HEK293 (cell line): Measurements from ENCODE around the gene ITGB1BP1.

Experiments
- CTCF ChIA-PET: fragments of 350-600 bp; formaldehyde crosslinking; extraction: SDS; loops from one replicate; lab custom pipeline; 2021; ENCODE audit warnings: antibody characterized with exemption; lab: Yijun Ruan, JAX
- POLR2A ChIA-PET: fragments of 300-600 bp; formaldehyde crosslinking; extraction: SDS; loops from one replicate; lab custom pipeline; 2020; ENCODE audit warnings: antibody characterized with exemption, inconsistent platforms; lab: Yijun Ruan, JAX
- H3K27ac ChIP-seq: fragments of 200-500 bp; sonication (Bioruptor generic); 2 replicates; pipeline ENCODE4 v1.5.1; 2014; ENCODE audit warnings: low read depth, low read length, control low read depth, inconsistent platforms; ENCODE audit errors: extremely low read depth
- H3K36me3 ChIP-seq, 2 experiments: fragments of 200-500 bp in 1 of 2; sonication (Bioruptor generic) in 1 of 2; 1 replicate in 1 of 2; 2 replicates in 1 of 2; pipeline ENCODE4 v1.5.1; 2014 to 2017; ENCODE audit warnings: inconsistent platforms in 2 of 2, low read length in 2 of 2; ENCODE audit not compliant: control insufficient read depth in 2 of 2, insufficient read depth in 1 of 2
- H3K4me1 ChIP-seq: fragments of 200-500 bp; sonication (Bioruptor generic); 2 replicates; pipeline ENCODE4 v1.5.1; 2014; ENCODE audit warnings: mild to moderate bottlenecking, low read length, inconsistent platforms; ENCODE audit not compliant: control insufficient read depth, insufficient read depth
- H3K4me3 ChIP-seq: 2 replicates; pipeline ENCODE4 v1.5.1; 2011; ENCODE audit warnings: low read depth, mild to moderate bottlenecking, control low read depth, low read length, moderate library complexity
- H3K9me3 ChIP-seq: fragments of 200-500 bp; sonication (Bioruptor generic); 2 replicates; pipeline ENCODE4 v1.5.1; 2014; ENCODE audit warnings: low read depth, low read length, inconsistent platforms; ENCODE audit not compliant: control insufficient read depth, insufficient read depth
- GFI1B ChIP-seq: fragments of 450-650 bp; formaldehyde crosslinking; IDR thresholded peaks from 2 replicates; pipeline ENCODE4 v1.5.1; 2016; ENCODE audit warnings: missing biosample characterization, missing genetic modification characterization
- GLI2 ChIP-seq: fragments of 450-650 bp; formaldehyde crosslinking; IDR thresholded peaks from 2 replicates; pipeline ENCODE4; 2017; ENCODE audit warnings: missing biosample characterization, missing genetic modification characterization, low read depth, borderline replicate concordance
- HOXD13 ChIP-seq: sonication (generic); formaldehyde crosslinking; IDR thresholded peaks from 2 replicates; pipeline ENCODE4 v1.8.0; 2022; ENCODE audit warnings: missing genetic modification reagents, borderline replicate concordance
- IKZF3 ChIP-seq: fragments of 450-650 bp; IDR thresholded peaks from 2 replicates; pipeline ENCODE4 v1.5.0; 2018; ENCODE audit warnings: missing biosample characterization, mild to moderate bottlenecking, missing genetic modification characterization, moderate library complexity
- KLF8 ChIP-seq: fragments of 450-650 bp; formaldehyde crosslinking; IDR thresholded peaks from 2 replicates; pipeline ENCODE4 v1.5.1; 2016; ENCODE audit warnings: missing biosample characterization, missing genetic modification characterization
- PRDM10 ChIP-seq: fragments of 450-650 bp; formaldehyde crosslinking; IDR thresholded peaks from 2 replicates; pipeline ENCODE4 v1.5.1; 2016; ENCODE audit warnings: missing biosample characterization, missing genetic modification characterization
- SCRT2 ChIP-seq: fragments of 450-650 bp; formaldehyde crosslinking; IDR thresholded peaks from 2 replicates; pipeline ENCODE4 v1.5.1; 2016; ENCODE audit warnings: missing biosample characterization, missing genetic modification characterization
- ZBTB7A ChIP-seq: fragments of 450-650 bp; formaldehyde crosslinking; IDR thresholded peaks from 2 replicates; pipeline ENCODE4 v1.5.1; 2016; ENCODE audit warnings: low read depth, missing biosample characterization, missing genetic modification characterization
- ZFP3 ChIP-seq: fragments of 450-650 bp; formaldehyde crosslinking; IDR thresholded peaks from 2 replicates; pipeline ENCODE4 v1.5.1; 2016; ENCODE audit warnings: low read depth, missing biosample characterization, missing genetic modification characterization
- ZNF121 ChIP-seq: fragments of 450-650 bp; formaldehyde crosslinking; IDR thresholded peaks from 2 replicates; pipeline ENCODE4 v1.5.1; 2016; ENCODE audit warnings: missing biosample characterization, missing genetic modification characterization
- ZNF174 ChIP-seq: fragments of 450-650 bp; formaldehyde crosslinking; IDR thresholded peaks from 2 replicates; pipeline ENCODE4 v1.5.0; 2017; ENCODE audit warnings: missing biosample characterization, mild to moderate bottlenecking, missing genetic modification characterization
- ZNF274 ChIP-seq, 2 experiments: fragments of 200-500 bp in 1 of 2; fragments of 450-650 bp in 1 of 2; sonication (Bioruptor generic) in 1 of 2; formaldehyde crosslinking in 1 of 2; IDR thresholded peaks; 2 replicates each; pipeline versions ENCODE4 v1.5.1 to v1.6.1; 2014 to 2016; ENCODE audit warnings: borderline replicate concordance in 1 of 2, inconsistent platforms in 1 of 2, low read length in 1 of 2, missing biosample characterization in 1 of 2, missing genetic modification characterization in 1 of 2
- ZNF280C ChIP-seq: fragments of 450-650 bp; formaldehyde crosslinking; IDR thresholded peaks from 2 replicates; pipeline ENCODE4 v1.5.1; 2016; ENCODE audit warnings: missing biosample characterization, missing genetic modification characterization
- ZNF324 ChIP-seq: fragments of 450-650 bp; formaldehyde crosslinking; IDR thresholded peaks from 2 replicates; pipeline ENCODE4 v1.5.1; 2016; ENCODE audit warnings: missing biosample characterization, missing genetic modification characterization
- ZNF335 ChIP-seq: fragments of 450-650 bp; formaldehyde crosslinking; conservative IDR thresholded peaks from 2 replicates; pipeline ENCODE4 v1.5.1; 2016; ENCODE audit warnings: missing biosample characterization, missing genetic modification characterization
- ZNF426 ChIP-seq: fragments of 450-650 bp; formaldehyde crosslinking; IDR thresholded peaks from 2 replicates; pipeline ENCODE4 v1.5.1; 2017; ENCODE audit warnings: missing biosample characterization, missing genetic modification characterization, mild to moderate bottlenecking, inconsistent platforms, moderate library complexity
- ZNF473 ChIP-seq: fragments of 450-650 bp; formaldehyde crosslinking; IDR thresholded peaks from 2 replicates; pipeline ENCODE4 v1.5.1; 2017; ENCODE audit warnings: missing biosample characterization, missing genetic modification characterization
- ZNF501 ChIP-seq: fragments of 450-650 bp; formaldehyde crosslinking; IDR thresholded peaks from 2 replicates; pipeline ENCODE4 v1.5.1; 2016; ENCODE audit warnings: missing biosample characterization, missing genetic modification characterization
- ZNF561 ChIP-seq: fragments of 450-650 bp; IDR thresholded peaks from 2 replicates; pipeline ENCODE4 v1.5.1; 2018; ENCODE audit warnings: missing biosample characterization, missing genetic modification characterization, borderline replicate concordance
- ZNF600 ChIP-seq: fragments of 450-650 bp; formaldehyde crosslinking; IDR thresholded peaks from 2 replicates; pipeline ENCODE4 v1.5.1; 2016; ENCODE audit warnings: missing biosample characterization, missing genetic modification characterization
- ZNF670 ChIP-seq: fragments of 450-650 bp; formaldehyde crosslinking; IDR thresholded peaks from 2 replicates; pipeline ENCODE4 v1.5.1; 2016; ENCODE audit warnings: missing biosample characterization, missing genetic modification characterization, low read depth
- ZNF707 ChIP-seq: fragments of 450-650 bp; formaldehyde crosslinking; IDR thresholded peaks from 2 replicates; pipeline ENCODE4 v1.5.1; 2016; ENCODE audit warnings: missing biosample characterization, missing genetic modification characterization
- ZNF747 ChIP-seq: fragments of 450-650 bp; formaldehyde crosslinking; IDR thresholded peaks from 2 replicates; pipeline ENCODE4 v1.5.1; 2016; ENCODE audit warnings: missing biosample characterization, missing genetic modification characterization
- ZNF785 ChIP-seq: fragments of 450-650 bp; formaldehyde crosslinking; IDR thresholded peaks from 2 replicates; pipeline ENCODE4 v1.5.1; 2016; ENCODE audit warnings: missing biosample characterization, missing genetic modification characterization
- ZNF830 ChIP-seq: fragments of 450-650 bp; IDR thresholded peaks from 2 replicates; pipeline ENCODE4 v1.5.0; 2018; ENCODE audit warnings: missing biosample characterization, missing genetic modification characterization, low read depth, mild to moderate bottlenecking, moderate library complexity
- ZNF843 ChIP-seq: fragments of 450-650 bp; formaldehyde crosslinking; IDR thresholded peaks from 2 replicates; pipeline ENCODE4 v1.5.1; 2016; ENCODE audit warnings: missing biosample characterization, missing genetic modification characterization
- ZSCAN23 ChIP-seq: fragments of 450-650 bp; formaldehyde crosslinking; IDR thresholded peaks from 2 replicates; pipeline ENCODE4 v1.5.1; 2016; ENCODE audit warnings: missing biosample characterization, missing genetic modification characterization
- TF ChIP-seq, protein P1 (sequence below): fragments of 450-650 bp; formaldehyde crosslinking; IDR thresholded peaks from 2 replicates; pipeline ENCODE4 v1.5.1; 2016; ENCODE audit warnings: missing biosample characterization, missing genetic modification characterization

The ITGB1BP1 gene

GRCh38 chr2:9364791-9365497, 58.4 kb downstream of the ITGB1BP1 start (continued):
- TF ChIP-seq ZNF501 (tag by site-specific recombination) (no peak), ZNF561 (tag by site-specific recombination) (no peak)

- no peaks in the 10 kb centered on the region for H3K4me1 ChIP-seq
- H3K9me3 ChIP-seq = no peaks in the 10 kb centered on the region
- TF ChIP-seq ZNF785 (tag by site-specific recombination) = no peak
- TF ChIP-seq, protein P1, sequence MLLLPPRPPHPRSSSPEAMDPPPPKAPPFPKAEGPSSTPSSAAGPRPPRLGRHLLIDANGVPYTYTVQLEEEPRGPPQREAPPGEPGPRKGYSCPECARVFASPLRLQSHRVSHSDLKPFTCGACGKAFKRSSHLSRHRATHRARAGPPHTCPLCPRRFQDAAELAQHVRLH (tag by site-specific recombination) = no peak
- no peak for TF ChIP-seq ZNF121 (tag by site-specific recombination)
- TF ChIP-seq ZNF747 (tag by site-specific recombination) = no peak
- TF ChIP-seq ZNF830 (tag by site-specific recombination) = no peak
- TF ChIP-seq GLI2 = no peak
- no peak for TF ChIP-seq SCRT2 (tag by site-specific recombination)
- no peak for TF ChIP-seq HOXD13 (CRISPR knock-in tag)
- no peak for TF ChIP-seq ZSCAN23 (tag by site-specific recombination)
- no peak for TF ChIP-seq ZNF274 (IDR thresholded peaks at IDR 0.05; ENCODE audit: low read length)
- TF ChIP-seq ZNF274 (tag by site-specific recombination; IDR thresholded peaks at IDR 0.05; ENCODE audit: borderline replicate concordance) = no peak
- no peak for TF ChIP-seq ZNF843 (tag by site-specific recombination)
- no peak for TF ChIP-seq ZNF670 (tag by site-specific recombination)
- TF ChIP-seq KLF8 (tag by site-specific recombination) = no peak
- no peak for TF ChIP-seq ZNF280C (tag by site-specific recombination)
- no peak for TF ChIP-seq ZNF600 (tag by site-specific recombination)
- H3K4me3 ChIP-seq = no peak overlapping the region
- no peak overlapping the region for H3K27ac ChIP-seq
- H3K36me3 ChIP-seq = peaks cover 23 to 60% of the 10 kb centered on the region in 2 experiments; a peak in 2 of 3 replicates
- ChIA-PET POLR2A (interaction anchor here (1.7 kb wide), 1 partner anchor 9 kb away, joined by 4 read pairs; no protein-coding TSS in a partner anchor), CTCF (interaction anchor here (0.5 to 0.8 kb wide), 3 partner anchors 18 to 726 kb away, joined by 3 to 4 read pairs (median 3); no protein-coding TSS in a partner anchor)
Measured at GRCh38 chr2:9364373-9364772, 59.0 kb downstream of the ITGB1BP1 start.

DNA sequence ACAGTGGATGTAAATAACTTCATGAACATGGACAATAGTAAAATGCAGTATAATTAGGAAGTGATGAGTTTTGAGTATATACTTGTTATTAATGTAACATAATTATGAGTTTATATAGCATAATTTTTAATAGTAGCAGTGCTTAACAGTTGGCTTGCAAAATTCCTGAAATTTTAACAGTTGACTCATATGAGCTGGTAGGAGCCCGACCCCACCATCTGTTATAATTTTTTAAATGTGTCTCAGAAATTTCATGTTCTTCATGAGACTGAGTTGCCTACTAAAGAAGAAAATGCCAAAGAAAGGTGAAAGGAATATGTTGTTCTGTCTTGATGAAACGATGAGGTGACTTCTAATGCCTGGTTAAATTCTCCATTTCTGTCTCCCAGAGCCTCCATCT, 62.6 kb downstream of the ITGB1BP1 start:
- Histone ChIP-seq H3K4me1 (no peaks in the 10 kb centered on the region), H3K9me3 (no peaks in the 10 kb centered on the region), H3K27ac (no peak overlapping the region), H3K4me3 (no peak overlapping the region), H3K36me3 (peaks cover 23 to 62% of the 10 kb centered on the region in 2 experiments; a peak in 2 of 3 replicates)
- ChIA-PET CTCF (no interaction called here), POLR2A (interaction anchor here (1.1 kb wide), 1 partner anchor 114 kb away, joined by 3 read pairs; no protein-coding TSS in a partner anchor)
- TF ChIP-seq ZBTB7A (tag by site-specific recombination) = no peak
- no peak for TF ChIP-seq ZSCAN23 (tag by site-specific recombination)
- TF ChIP-seq ZNF335 (tag by site-specific recombination) = no peak
- TF ChIP-seq ZNF473 (tag by site-specific recombination) = no peak
- no peak for TF ChIP-seq ZNF174 (tag by site-specific recombination)
- TF ChIP-seq IKZF3 (tag by site-specific recombination) = no peak
- TF ChIP-seq ZFP3 = no peak
- TF ChIP-seq PRDM10 (tag by site-specific recombination) = no peak
- TF ChIP-seq ZNF324 (tag by site-specific recombination) = no peak
- TF ChIP-seq ZNF707 (tag by site-specific recombination) = no peak
- no peak for TF ChIP-seq GFI1B (tag by site-specific recombination)
- TF ChIP-seq ZNF426 (tag by site-specific recombination) = no peak
